WTC11 (cell line): ENCODE results near the gene SLC2A11. TPM values are rescaled to one million over a fixed set of nuclear protein-coding genes. Genes with fewer than 3 reads are reported as not detected.

ENCODE experiments used
- ATAC-seq: fragments of 200-7000 bp; cut with Tn5 transposase; 2 replicates; pipeline ENCODE4 v1.10.0; 2021; ENCODE audit warnings: mild to moderate bottlenecking, moderate library complexity
- CTCF ChIA-PET: fragments of 300-600 bp; sonication (Branson Sonifier 250); formaldehyde crosslinking; loops from one replicate; lab custom pipeline; 2021; ENCODE audit warnings: antibody characterized with exemption; lab: Charles Lee
- POLR2A ChIA-PET: fragments of 350-600 bp; sonication (Branson Sonifier 250); formaldehyde crosslinking; loops from one replicate; lab custom pipeline; 2021; ENCODE audit warnings: antibody characterized with exemption; lab: Charles Lee
- DNase-seq: peaks from one replicate; pipeline ENCODE4 v3.0.0; 2021; ENCODE audit warnings: low spot score
- H3K27ac Mint-ChIP-seq: 2 replicates; pipeline ENCODE4 v1.8.0; 2021; ENCODE audit warnings: mixed read lengths
- H3K27me3 Mint-ChIP-seq: 2 replicates; pipeline ENCODE4 v1.8.0; 2021; ENCODE audit warnings: low read depth, mild to moderate bottlenecking, moderate library complexity, mixed read lengths
- H3K36me3 Mint-ChIP-seq: 2 replicates; pipeline ENCODE4 v1.8.0; 2021; ENCODE audit warnings: mixed read lengths
- H3K4me1 Mint-ChIP-seq: 2 replicates; pipeline ENCODE4 v1.8.0; 2022; ENCODE audit warnings: mixed read lengths
- H3K4me3 Mint-ChIP-seq: 2 replicates; pipeline ENCODE4 v1.8.0; 2021; ENCODE audit warnings: mild to moderate bottlenecking, moderate library complexity, mixed read lengths
- H3K9me3 Mint-ChIP-seq: 2 replicates; pipeline ENCODE4 v1.8.0; 2021; ENCODE audit warnings: mixed read lengths
- CBFB ChIP-seq: sonication (generic); formaldehyde crosslinking; IDR thresholded peaks from 2 replicates; pipeline ENCODE4 v1.8.1; 2022; ENCODE audit warnings: mild to moderate bottlenecking, low read depth, missing genetic modification reagents
- ELF4 ChIP-seq: sonication (generic); formaldehyde crosslinking; IDR thresholded peaks from 2 replicates; pipeline ENCODE4 v1.8.1; 2022; ENCODE audit warnings: low read depth, mild to moderate bottlenecking, moderate library complexity, missing genetic modification reagents
- GABPB1 ChIP-seq: sonication (generic); formaldehyde crosslinking; IDR thresholded peaks from 2 replicates; pipeline ENCODE4 v1.8.1; 2023; ENCODE audit warnings: mild to moderate bottlenecking, missing genetic modification reagents
- JUN ChIP-seq: sonication (generic); formaldehyde crosslinking; IDR thresholded peaks from 2 replicates; pipeline ENCODE4 v1.8.0; 2023; ENCODE audit warnings: mild to moderate bottlenecking, missing genetic modification reagents
- MXD4 ChIP-seq: fragments of 250-450 bp; sonication (Bioruptor Pico); IDR thresholded peaks from 2 replicates; pipeline ENCODE4 v1.8.0; 2021; ENCODE audit warnings: mild to moderate bottlenecking, moderate library complexity, borderline replicate concordance
- NR1H2 ChIP-seq: sonication (generic); formaldehyde crosslinking; IDR thresholded peaks from 2 replicates; pipeline ENCODE4 v1.9.0; 2021; ENCODE audit warnings: mild to moderate bottlenecking, moderate library complexity, missing genetic modification reagents
- NR2C2 ChIP-seq: sonication (generic); formaldehyde crosslinking; IDR thresholded peaks from 2 replicates; pipeline ENCODE4 v1.8.0; 2022; ENCODE audit warnings: mild to moderate bottlenecking, missing genetic modification reagents
- OVOL2 ChIP-seq: fragments of 250-450 bp; sonication (Bioruptor Pico); IDR thresholded peaks from 2 replicates; pipeline ENCODE4 v1.9.0; 2021; ENCODE audit warnings: mild to moderate bottlenecking, borderline replicate concordance
- PRDM15 ChIP-seq: sonication (generic); formaldehyde crosslinking; IDR thresholded peaks from 2 replicates; pipeline ENCODE4 v1.8.0; 2022; ENCODE audit warnings: missing genetic modification reagents
- SMAD4 ChIP-seq: sonication (generic); formaldehyde crosslinking; IDR thresholded peaks from 2 replicates; pipeline ENCODE4 v1.8.0; 2022; ENCODE audit warnings: mild to moderate bottlenecking, missing genetic modification reagents
- SOX15 ChIP-seq: fragments of 250-450 bp; sonication (Bioruptor Pico); IDR thresholded peaks from 2 replicates; pipeline ENCODE4 v1.9.0; 2021; ENCODE audit warnings: mild to moderate bottlenecking
- TEAD1 ChIP-seq: sonication (generic); formaldehyde crosslinking; IDR thresholded peaks from 2 replicates; pipeline ENCODE4 v1.8.0; 2022; ENCODE audit warnings: mild to moderate bottlenecking, missing genetic modification reagents
- ZBTB21 ChIP-seq: sonication (generic); formaldehyde crosslinking; IDR thresholded peaks from 2 replicates; pipeline ENCODE4 v1.8.1; 2023; ENCODE audit warnings: mild to moderate bottlenecking, missing genetic modification reagents, borderline replicate concordance
- ZNF281 ChIP-seq: sonication (generic); formaldehyde crosslinking; IDR thresholded peaks from 2 replicates; pipeline ENCODE4 v1.8.0; 2023; ENCODE audit warnings: mild to moderate bottlenecking, missing genetic modification reagents
- ZNF532 ChIP-seq: fragments of 250-450 bp; sonication (Bioruptor Pico); IDR thresholded peaks from 2 replicates; pipeline ENCODE4 v1.9.0; 2021; ENCODE audit warnings: mild to moderate bottlenecking, borderline replicate concordance
- ZSCAN18 ChIP-seq: fragments of 250-450 bp; sonication (Bioruptor Pico); IDR thresholded peaks from 2 replicates; pipeline ENCODE4 v2.1.2; 2022; ENCODE audit warnings: mild to moderate bottlenecking, moderate library complexity
- total RNA-seq: library from RNA; stranded (reverse); gene quantifications from 3 replicates; pipeline ENCODE4 v1.2.3, GENCODE V29; 2021

The SLC2A11 gene
- total RNA-seq, 1 experiment from 2014 or later = 19.9 TPM

- Mint-ChIP-seq H3K9me3 (no peaks in the 10 kb centered on the region), H3K4me1 (peaks cover 11% of the 10 kb centered on the region), H3K4me3 (no peak overlapping the region), H3K27ac (no peak overlapping the region), H3K27me3 (peaks cover 6% of the 10 kb centered on the region), H3K36me3 (peaks cover 12% of the 10 kb centered on the region)
- ATAC-seq (no peak), DNase-seq (no peak)
- POLR2A ChIA-PET = interaction anchor here (1.2 kb wide), 1 partner anchor 23 kb away, joined by 4 read pairs; the partner anchor contains the start of gene SLC2A11
- TF ChIP-seq ZSCAN18 (CRISPR knock-in tag) (no peak), NR1H2 (CRISPR knock-in tag) (no peak)
- CTCF ChIA-PET = interaction anchor here (3.0 kb wide), 1 partner anchor 14 kb away, joined by 17 read pairs; no protein-coding TSS in a partner anchor
Observed at GRCh38 chr22:23834793-23835483, 22.7 kb upstream of the SLC2A11 start.

- Mint-ChIP-seq H3K4me3 (no peak overlapping the region), H3K27ac (peak overlapping the region; percentile 72; the same call in 1 of the 2 replicates), H3K27me3 (peaks cover 13% of the 10 kb centered on the region), H3K36me3 (peaks cover 8% of the 10 kb centered on the region), H3K9me3 (no peaks in the 10 kb centered on the region), H3K4me1 (peaks cover 11% of the 10 kb centered on the region)
- POLR2A ChIA-PET = interaction anchor here (0.8 to 1.2 kb wide), 2 partner anchors 14 to 22 kb away, joined by 3 to 4 read pairs; partner anchors contain the start of gene SLC2A11
- CTCF ChIA-PET = interaction anchor here (0.6 to 3.0 kb wide), 2 partner anchors 10 to 13 kb away, joined by 5 to 17 read pairs; no protein-coding TSS in a partner anchor
- DNase-seq (peak; percentile 0), ATAC-seq (no peak)
- TF ChIP-seq NR2C2 (CRISPR knock-in tag) = no peak
- TF ChIP-seq SMAD4 (CRISPR knock-in tag) = no peak
- no peak for TF ChIP-seq MXD4 (CRISPR knock-in tag)
- no peak for TF ChIP-seq TEAD1 (CRISPR knock-in tag)
- no peak for TF ChIP-seq GABPB1
- no peak for TF ChIP-seq ELF4 (CRISPR knock-in tag)
- TF ChIP-seq ZNF281 (CRISPR knock-in tag) = no peak
- no peak for TF ChIP-seq OVOL2 (CRISPR knock-in tag)
- no peak for TF ChIP-seq ZBTB21
Observed at GRCh38 chr22:23835484-23836144, 22.1 kb upstream of the SLC2A11 start.

- DNase-seq (no peak), ATAC-seq (no peak)
- Mint-ChIP-seq H3K4me1 (peaks cover 12% of the 10 kb centered on the region), H3K27me3 (peaks cover 18% of the 10 kb centered on the region), H3K27ac (no peak overlapping the region), H3K4me3 (no peak overlapping the region), H3K36me3 (peaks cover 3% of the 10 kb centered on the region), H3K9me3 (no peaks in the 10 kb centered on the region)
- TF ChIP-seq GABPB1 (no peak), JUN (CRISPR knock-in tag) (no peak), ZNF532 (CRISPR knock-in tag) (no peak), CBFB (CRISPR knock-in tag) (no peak), SOX15 (no peak), PRDM15 (CRISPR knock-in tag) (no peak), MXD4 (CRISPR knock-in tag) (no peak)
- ChIA-PET POLR2A (interaction anchor here (0.8 kb wide), 1 partner anchor 13 kb away, joined by 3 read pairs; no protein-coding TSS in a partner anchor), CTCF (interaction anchor here (0.6 to 3.0 kb wide), 4 partner anchors 10 to 245 kb away, joined by 3 to 17 read pairs (median 7); partner anchors contain the start of gene SLC2A11)
Observed at GRCh38 chr22:23836281-23836680, 21.4 kb upstream of the SLC2A11 start.
